Upper lobe of left lung (tissue), 4 donors: ENCODE measurements around the gene JAM3.

ENCODE experiments used
- CTCF ChIP-seq, 6 experiments: fragments of 450-650 bp in 4 of 6; fragments of 200-600 bp in 2 of 6; sonication (generic) in 2 of 6; IDR thresholded peaks; one replicate each; pipeline ENCODE4 v1.5.1; 2016 to 2019; ENCODE audit warnings: antibody characterized with exemption in 6 of 6
- POLR2A ChIP-seq, 4 donors: fragments of 450-650 bp; IDR thresholded peaks; one replicate each; pipeline ENCODE4 v1.5.1; 2016 to 2017; ENCODE audit warnings: antibody characterized with exemption in 4 of 4, mild to moderate bottlenecking in 2 of 4

GRCh38 chr11:134140961-134141490 is 72.2 kb downstream of the JAM3 start:
- TF ChIP-seq CTCF (IDR thresholded peaks at IDR 0.05) (no peak), POLR2A (IDR thresholded peaks at IDR 0.05) (no peak)
